ENCODE measurements around the gene CDK11B.

DNA sequence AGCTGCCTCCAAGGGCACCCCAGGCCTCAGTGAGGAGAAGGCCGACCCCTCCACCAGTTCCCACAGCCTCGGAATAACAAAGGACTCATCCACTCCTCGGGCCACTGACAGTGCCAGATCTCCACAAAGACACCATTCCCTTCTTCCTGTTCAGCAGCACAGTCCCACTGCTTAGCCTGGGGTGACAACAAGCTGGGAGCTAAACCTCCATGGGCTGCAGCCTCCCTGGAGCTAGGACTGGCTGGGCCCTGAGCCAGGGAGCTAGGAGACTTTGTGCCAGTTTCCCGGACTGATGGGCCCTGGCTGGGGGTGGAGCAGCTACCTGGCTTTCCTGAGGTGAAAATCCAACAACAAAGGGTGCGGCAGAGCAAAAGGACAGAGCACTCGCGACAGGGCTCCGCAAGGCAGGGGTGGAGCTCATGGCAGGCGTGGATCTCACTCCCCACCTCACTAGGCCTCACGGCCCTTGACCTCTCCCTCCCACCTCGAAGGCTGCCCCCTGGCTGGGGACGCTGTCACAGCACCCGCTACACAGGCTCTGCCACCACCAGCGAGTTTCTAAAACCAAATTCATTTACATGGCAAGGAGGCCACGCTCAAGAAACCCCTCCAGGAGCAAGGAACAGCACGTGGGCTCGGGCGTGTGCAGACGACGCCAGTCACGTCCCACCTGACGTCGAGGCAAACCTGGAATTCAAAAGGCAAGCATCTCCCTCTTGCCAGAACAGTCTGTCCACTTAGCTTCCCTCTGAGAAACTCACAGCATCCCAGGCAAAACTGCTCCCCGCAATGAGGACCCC lies 20.0 kb upstream of the CDK11B start:
- TF ChIP-seq SP1 (IDR thresholded peaks at IDR 0.05) (no peak), TARDBP (IDR thresholded peaks at IDR 0.05) (no peak), BHLHE40 (IDR thresholded peaks at IDR 0.05; ENCODE audit: borderline replicate concordance) (no peak), FOXA1 (IDR thresholded peaks at IDR 0.05) (no peak)
- TF ChIP-seq, protein P1, sequence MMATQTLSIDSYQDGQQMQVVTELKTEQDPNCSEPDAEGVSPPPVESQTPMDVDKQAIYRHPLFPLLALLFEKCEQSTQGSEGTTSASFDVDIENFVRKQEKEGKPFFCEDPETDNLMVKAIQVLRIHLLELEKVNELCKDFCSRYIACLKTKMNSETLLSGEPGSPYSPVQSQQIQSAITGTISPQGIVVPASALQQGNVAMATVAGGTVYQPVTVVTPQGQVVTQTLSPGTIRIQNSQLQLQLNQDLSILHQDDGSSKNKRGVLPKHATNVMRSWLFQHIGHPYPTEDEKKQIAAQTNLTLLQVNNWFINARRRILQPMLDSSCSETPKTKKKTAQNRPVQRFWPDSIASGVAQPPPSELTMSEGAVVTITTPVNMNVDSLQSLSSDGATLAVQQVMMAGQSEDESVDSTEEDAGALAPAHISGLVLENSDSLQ (IDR thresholded peaks at IDR 0.05), result no peak
